Kidney (tissue), 14 donors: ENCODE results near the gene PDLIM5. TPM values are rescaled to one million over a fixed set of nuclear protein-coding genes. Genes with fewer than 3 reads are reported as not detected.
"Not testable (repeated sequence)": the region's sequence is repeated elsewhere in the genome, so short reads cannot be mapped to it uniquely, and the experiment has no call there.

Experiments
- DNase-seq, 5 donors: peaks; one replicate each; pipeline ENCODE4 v3.0.0-alpha.2; 2013 to 2020
- FAIRE-seq: peaks from 2 replicates; lab custom pipeline; 2012; peaks lifted over from hg19 to GRCh38; lab: Jason Lieb, UNC
- H3K27ac ChIP-seq, 2 donors: one replicate each; pipeline ENCODE4 v1.7.0; 2013; ENCODE audit warnings: low read depth in 2 of 2, low read length in 2 of 2, inconsistent platforms in 1 of 2
- H3K27me3 ChIP-seq: one replicate; pipeline ENCODE4 v1.7.1; 2013; ENCODE audit warnings: low read length, inconsistent platforms; ENCODE audit not compliant: control insufficient read depth, insufficient read depth
- H3K36me3 ChIP-seq, 3 donors: one replicate each; pipeline versions ENCODE4 v1.7.0 to v1.7.1; 2013; ENCODE audit warnings: low read length in 3 of 3, control low read depth in 1 of 3, inconsistent platforms in 1 of 3; ENCODE audit not compliant: insufficient read depth in 3 of 3, control insufficient read depth in 2 of 3
- H3K4me1 ChIP-seq, 3 donors: one replicate each; pipeline versions ENCODE4 v1.7.0 to v1.7.1; 2013; ENCODE audit warnings: low read length in 3 of 3, inconsistent platforms in 1 of 3, low read depth in 1 of 3; ENCODE audit not compliant: control insufficient read depth in 2 of 3, insufficient read depth in 2 of 3
- H3K4me3 ChIP-seq, 3 donors: one replicate each; pipeline versions ENCODE4 v1.7.0 to v1.8.1; 2013; ENCODE audit warnings: low read length in 3 of 3, control low read depth in 1 of 3, inconsistent platforms in 1 of 3
- H3K9ac ChIP-seq, 3 donors: one replicate each; pipeline versions ENCODE4 v1.7.0 to v1.7.1; 2013; ENCODE audit warnings: low read length in 3 of 3, control low read depth in 1 of 3, inconsistent platforms in 1 of 3
- H3K9me3 ChIP-seq, 3 donors: one replicate each; pipeline versions ENCODE4 v1.7.0 to v1.7.1; 2013; ENCODE audit warnings: low read length in 3 of 3, control low read depth in 1 of 3, inconsistent platforms in 1 of 3; ENCODE audit not compliant: control insufficient read depth in 2 of 3, insufficient read depth in 1 of 3
- CTCF ChIP-seq: IDR thresholded peaks from 3 replicates; pipeline ENCODE4 v1.5.1; 2012; ENCODE audit warnings: mild to moderate bottlenecking, moderate library complexity, borderline replicate concordance; ENCODE audit not compliant: insufficient read depth; ENCODE audit errors: extremely low read depth
- intact Hi-C: fragments of 100-400 bp; cut with DNase I; formaldehyde crosslinking; loops from one replicate; pipeline ENCODE4 v1.11.1; 2022
- polyA plus RNA-seq: library from polyadenylated mRNA; stranded (reverse); fragments of 350-450 nt; fragmentation: Illumina TruSeq; extraction: RNeasy Lipid Tissue Mini Kit (QIAGEN cat#74804); gene quantifications from one replicate; pipeline ENCODE4 v1.2.3, GENCODE V29; 2014; ENCODE audit warnings: low read depth, low replicate concordance; ENCODE audit not compliant: insufficient read depth
- total RNA-seq: library from RNA; stranded (reverse); fragmentation: NEBNext Ultra II Directional; extraction: Animal tissue kit (Norgen Biotek cat#: 25700); gene quantifications from one replicate; pipeline ENCODE4 v1.2.1, GENCODE V29; 2021
- donor health status: control.
- donor health status: control.
- donor health status: control.
- donor health status: control.
- donor health status: control.
- donor health status: DM: yes; HTN: yes; CAD: no.
- donor health status: Normal renal cell carcinoma (clear cell type).

PDLIM5 gene
- total and polyA plus RNA-seq, 2 donors from 2014 or later, result 24.3 to 167 TPM

GRCh38 chr4:94550851-94551250 is 99.1 kb downstream of the PDLIM5 start:
- H3K4me3 ChIP-seq, result no peak overlapping the region
- intact Hi-C loops, result no loop called here
- H3K27me3 ChIP-seq, result no peaks in the 10 kb centered on the region
- peaks cover 0 to 5% (median 0%) of the 10 kb centered on the region in 3 donors for H3K36me3 ChIP-seq
- FAIRE-seq (no peak), DNase-seq (no peak)
- H3K9ac ChIP-seq, result no peak overlapping the region
- H3K4me1 ChIP-seq, result peaks cover 0 to 7% (median 4%) of the 10 kb centered on the region in 3 donors
- no peaks in the 10 kb centered on the region for H3K9me3 ChIP-seq
- H3K27ac ChIP-seq, result no peak overlapping the region
- no peak for TF ChIP-seq CTCF

- H3K4me1 ChIP-seq, result peaks cover 0 to 7% (median 4%) of the 10 kb centered on the region in 3 donors
- no peaks in the 10 kb centered on the region for H3K27me3 ChIP-seq
- DNase-seq (no peak), FAIRE-seq (peak; percentile 49)
- H3K27ac ChIP-seq, result peak overlapping the region in 1 of 2 donors; percentile 14
- no peak overlapping the region for H3K4me3 ChIP-seq
- peaks cover 0 to 5% (median 0%) of the 10 kb centered on the region in 3 donors for H3K36me3 ChIP-seq
- intact Hi-C loops, result no loop called here
- H3K9me3 ChIP-seq, result no peaks in the 10 kb centered on the region
- TF ChIP-seq CTCF, result no peak
- no peak overlapping the region for H3K9ac ChIP-seq
Observed at GRCh38 chr4:94551643-94552564, 100.2 kb downstream of the PDLIM5 start.

- intact Hi-C loops, H3K27me3 ChIP-seq, H3K4me3 ChIP-seq, H3K36me3 ChIP-seq, H3K4me1 ChIP-seq, H3K9me3 ChIP-seq, H3K9ac ChIP-seq, FAIRE-seq, H3K27ac ChIP-seq, DNase-seq: not testable (repeated sequence)
Observed at GRCh38 chr4:94556047-94556446, 104.3 kb downstream of the PDLIM5 start.

- H3K27ac ChIP-seq, H3K9ac ChIP-seq, H3K9me3 ChIP-seq, FAIRE-seq, H3K4me3 ChIP-seq, H3K4me1 ChIP-seq, intact Hi-C loops, H3K36me3 ChIP-seq, DNase-seq, H3K27me3 ChIP-seq: not testable (repeated sequence)
Observed at GRCh38 chr4:94557632-94558031, 105.9 kb downstream of the PDLIM5 start.
